Suprapubic skin (tissue), 3 donors: Measurements from ENCODE around the gene BCAP31.

Source experiments
- EP300 ChIP-seq: sonication (generic); formaldehyde crosslinking; IDR thresholded peaks from one replicate; pipeline ENCODE4 v1.6.1; 2017; ENCODE audit warnings: antibody characterized with exemption
- POLR2A ChIP-seq, 2 donors: fragments of 450-650 bp; IDR thresholded peaks; one replicate each; pipeline ENCODE4 v1.6.1; 2017; ENCODE audit warnings: antibody characterized with exemption in 2 of 2, mild to moderate bottlenecking in 2 of 2, moderate library complexity in 2 of 2
- TF ChIP-seq, protein P1 (sequence below), 2 donors: fragments of 200-600 bp in 1 of 2; fragments of 450-650 bp in 1 of 2; sonication (generic) in 1 of 2; IDR thresholded peaks; one replicate each; pipeline ENCODE4 v1.5.1; 2016 to 2019; ENCODE audit warnings: antibody characterized with exemption in 2 of 2, mild to moderate bottlenecking in 1 of 2, moderate library complexity in 1 of 2

GRCh38 chrX:153731117-153731844, 7.1 kb upstream of the BCAP31 start:
- TF ChIP-seq, protein P1, sequence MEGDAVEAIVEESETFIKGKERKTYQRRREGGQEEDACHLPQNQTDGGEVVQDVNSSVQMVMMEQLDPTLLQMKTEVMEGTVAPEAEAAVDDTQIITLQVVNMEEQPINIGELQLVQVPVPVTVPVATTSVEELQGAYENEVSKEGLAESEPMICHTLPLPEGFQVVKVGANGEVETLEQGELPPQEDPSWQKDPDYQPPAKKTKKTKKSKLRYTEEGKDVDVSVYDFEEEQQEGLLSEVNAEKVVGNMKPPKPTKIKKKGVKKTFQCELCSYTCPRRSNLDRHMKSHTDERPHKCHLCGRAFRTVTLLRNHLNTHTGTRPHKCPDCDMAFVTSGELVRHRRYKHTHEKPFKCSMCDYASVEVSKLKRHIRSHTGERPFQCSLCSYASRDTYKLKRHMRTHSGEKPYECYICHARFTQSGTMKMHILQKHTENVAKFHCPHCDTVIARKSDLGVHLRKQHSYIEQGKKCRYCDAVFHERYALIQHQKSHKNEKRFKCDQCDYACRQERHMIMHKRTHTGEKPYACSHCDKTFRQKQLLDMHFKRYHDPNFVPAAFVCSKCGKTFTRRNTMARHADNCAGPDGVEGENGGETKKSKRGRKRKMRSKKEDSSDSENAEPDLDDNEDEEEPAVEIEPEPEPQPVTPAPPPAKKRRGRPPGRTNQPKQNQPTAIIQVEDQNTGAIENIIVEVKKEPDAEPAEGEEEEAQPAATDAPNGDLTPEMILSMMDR (IDR thresholded peaks at IDR 0.05) = no peak
- TF ChIP-seq POLR2A (IDR thresholded peaks at IDR 0.05) (no peak), EP300 (no peak)
